HepG2 (cell line): ENCODE results near the gene MRPL28. TPM values are rescaled to one million over a fixed set of nuclear protein-coding genes. Genes with fewer than 3 reads are reported as not detected.

Source experiments
- ATAD3A ChIP-seq: sonication (generic); formaldehyde crosslinking; IDR thresholded peaks from 2 replicates; pipeline ENCODE4 v1.4.0; 2020; ENCODE audit warnings: missing genetic modification reagents
- CHD2 ChIP-seq: IDR thresholded peaks from 2 replicates; pipeline ENCODE4 v1.6.1; 2011; ENCODE audit warnings: low read depth, low read length, improper control_type of control experiment
- DNMT1 ChIP-seq: sonication (generic); formaldehyde crosslinking; IDR thresholded peaks from 2 replicates; pipeline ENCODE4 v1.5.1; 2020; ENCODE audit warnings: mild to moderate bottlenecking, missing genetic modification reagents
- FOSL2 ChIP-seq: sonication (generic); formaldehyde crosslinking; IDR thresholded peaks from 2 replicates; pipeline ENCODE4 v1.4.0; 2020; ENCODE audit warnings: missing genetic modification reagents
- GLI4 ChIP-seq: sonication (generic); formaldehyde crosslinking; IDR thresholded peaks from 2 replicates; pipeline ENCODE4 v1.5.1; 2020; ENCODE audit warnings: missing genetic modification reagents, mild to moderate bottlenecking, moderate library complexity, borderline replicate concordance
- HNRNPL ChIP-seq: fragments of 200-400 bp; formaldehyde crosslinking; IDR thresholded peaks from 2 replicates; pipeline ENCODE4 v1.6.1; 2017; ENCODE audit warnings: mild to moderate bottlenecking, low read depth, low read length
- JARID2 ChIP-seq: sonication (generic); formaldehyde crosslinking; IDR thresholded peaks from 2 replicates; pipeline ENCODE4 v1.8.1; 2023; ENCODE audit warnings: missing genetic modification reagents, inconsistent platforms; ENCODE audit not compliant: insufficient replicate concordance
- RXRA ChIP-seq: sonication (generic); formaldehyde crosslinking; IDR thresholded peaks from 2 replicates; pipeline ENCODE4 v1.5.1; 2020; ENCODE audit warnings: missing genetic modification reagents
- SMAD9 ChIP-seq: sonication (generic); formaldehyde crosslinking; IDR thresholded peaks from 2 replicates; pipeline ENCODE4 v1.5.1; 2020; ENCODE audit warnings: mild to moderate bottlenecking, missing genetic modification reagents
- SPEN ChIP-seq: sonication (generic); formaldehyde crosslinking; IDR thresholded peaks from 2 replicates; pipeline ENCODE4 v1.5.1; 2020; ENCODE audit warnings: low read depth, mild to moderate bottlenecking, missing genetic modification reagents
- SRF ChIP-seq: IDR thresholded peaks from 2 replicates; pipeline ENCODE4 v1.6.1; 2011; ENCODE audit warnings: mild to moderate bottlenecking, low read depth, low read length, moderate library complexity
- TCF7 ChIP-seq: sonication (generic); IDR thresholded peaks from 2 replicates; pipeline ENCODE4 v1.6.1; 2016; ENCODE audit warnings: antibody characterized with exemption, low read depth
- USF2 ChIP-seq, 2 experiments: sonication (generic) in 1 of 2; formaldehyde crosslinking in 1 of 2; IDR thresholded peaks; 2 replicates each; pipeline versions ENCODE4 v1.5.1 to v1.6.1; 2011 to 2020; ENCODE audit warnings: borderline replicate concordance in 1 of 2, low read depth in 1 of 2, low read length in 1 of 2, mild to moderate bottlenecking in 1 of 2, missing genetic modification reagents in 1 of 2, moderate library complexity in 1 of 2
- ZBTB42 ChIP-seq: sonication (generic); formaldehyde crosslinking; IDR thresholded peaks from 2 replicates; pipeline ENCODE4 v1.5.0; 2020; ENCODE audit warnings: mild to moderate bottlenecking, missing genetic modification reagents
- ZFP82 ChIP-seq: sonication (generic); formaldehyde crosslinking; IDR thresholded peaks from 2 replicates; pipeline ENCODE4 v1.5.1; 2020; ENCODE audit warnings: mild to moderate bottlenecking, missing genetic modification reagents, borderline replicate concordance
- ZFX ChIP-seq: sonication (generic); formaldehyde crosslinking; IDR thresholded peaks from 2 replicates; pipeline ENCODE4 v1.4.0; 2020; ENCODE audit warnings: mild to moderate bottlenecking, low read depth, missing genetic modification reagents, moderate library complexity
- ZNF329 ChIP-seq: sonication (generic); formaldehyde crosslinking; IDR thresholded peaks from 2 replicates; pipeline ENCODE4 v1.9.0; 2021; ENCODE audit warnings: low read depth, mild to moderate bottlenecking, missing genetic modification reagents
- ZNF557 ChIP-seq: sonication (generic); formaldehyde crosslinking; IDR thresholded peaks from 2 replicates; pipeline ENCODE4 v1.4.0; 2020; ENCODE audit warnings: missing genetic modification reagents
- ZNF670 ChIP-seq: sonication (generic); formaldehyde crosslinking; IDR thresholded peaks from 2 replicates; pipeline ENCODE4 v1.8.0; 2022; ENCODE audit warnings: mild to moderate bottlenecking, missing genetic modification reagents, borderline replicate concordance
- ZNF703 ChIP-seq: sonication (generic); formaldehyde crosslinking; IDR thresholded peaks from 2 replicates; pipeline ENCODE4 v1.5.1; 2020; ENCODE audit warnings: missing genetic modification reagents, mild to moderate bottlenecking, moderate library complexity, borderline replicate concordance
- ZSCAN5A ChIP-seq: sonication (generic); formaldehyde crosslinking; IDR thresholded peaks from 2 replicates; pipeline ENCODE4 v1.8.0; 2022; ENCODE audit warnings: mild to moderate bottlenecking, missing genetic modification reagents, borderline replicate concordance
- polyA plus RNA-seq, 8 experiments: library from polyadenylated mRNA; depleted of rRNA in 3 of 8; stranded (reverse) in 7 of 8; unstranded in 1 of 8; fragments of >200 nt; fragmentation: Illumina TruSeq in 4 of 8; extraction: Trizol in 4 of 8; gene quantifications; 2 replicates each; pipeline versions ENCODE4 v1.2.1 to v1.2.3, GENCODE V29; 2011 to 2016; ENCODE audit warnings: low read depth in 4 of 8, missing spikeins in 1 of 8, mixed read lengths in 1 of 8; ENCODE audit not compliant: insufficient read depth in 1 of 8
- total RNA-seq, 5 experiments: library from RNA; depleted of rRNA; stranded (reverse); fragments of >200 nt; fragmentation: Illumina TruSeq; extraction: Trizol; gene quantifications; 2 replicates each; pipeline ENCODE4 v1.2.3, GENCODE V29; 2016; ENCODE audit warnings: low read depth in 1 of 5
- TF ChIP-seq, protein P1 (sequence below), 2 experiments: sonication (generic) in 1 of 2; formaldehyde crosslinking in 1 of 2; IDR thresholded peaks; 2 replicates each; pipeline versions ENCODE4 v1.4.0 to v1.6.1; 2018 to 2020; ENCODE audit warnings: missing genetic modification reagents in 2 of 2, borderline replicate concordance in 1 of 2, low read depth in 1 of 2, mild to moderate bottlenecking in 1 of 2, missing biosample characterization in 1 of 2
- TF ChIP-seq, protein P2 (sequence below): sonication (generic); formaldehyde crosslinking; IDR thresholded peaks from 2 replicates; pipeline ENCODE4 v1.5.0; 2020; ENCODE audit warnings: mild to moderate bottlenecking, missing genetic modification reagents, moderate library complexity

Gene MRPL28
- total and polyA plus RNA-seq, 2 of the 13 experiments (the other 11 are each of a cell fraction or from before 2014, with no cell fraction given), result 114 to 135 TPM

- TF ChIP-seq ZFP82 (CRISPR knock-in tag), result no peak
- no peak for TF ChIP-seq ZNF329 (CRISPR knock-in tag)
- TF ChIP-seq TCF7, result no peak
- no peak for TF ChIP-seq SMAD9 (CRISPR knock-in tag)
- no peak for TF ChIP-seq GLI4 (CRISPR knock-in tag)
- no peak for TF ChIP-seq ATAD3A (CRISPR knock-in tag)
- TF ChIP-seq HNRNPL, result 0 out of 2 replicates have a peak, but pooled peaks have one; percentile 27
- TF ChIP-seq, protein P1, sequence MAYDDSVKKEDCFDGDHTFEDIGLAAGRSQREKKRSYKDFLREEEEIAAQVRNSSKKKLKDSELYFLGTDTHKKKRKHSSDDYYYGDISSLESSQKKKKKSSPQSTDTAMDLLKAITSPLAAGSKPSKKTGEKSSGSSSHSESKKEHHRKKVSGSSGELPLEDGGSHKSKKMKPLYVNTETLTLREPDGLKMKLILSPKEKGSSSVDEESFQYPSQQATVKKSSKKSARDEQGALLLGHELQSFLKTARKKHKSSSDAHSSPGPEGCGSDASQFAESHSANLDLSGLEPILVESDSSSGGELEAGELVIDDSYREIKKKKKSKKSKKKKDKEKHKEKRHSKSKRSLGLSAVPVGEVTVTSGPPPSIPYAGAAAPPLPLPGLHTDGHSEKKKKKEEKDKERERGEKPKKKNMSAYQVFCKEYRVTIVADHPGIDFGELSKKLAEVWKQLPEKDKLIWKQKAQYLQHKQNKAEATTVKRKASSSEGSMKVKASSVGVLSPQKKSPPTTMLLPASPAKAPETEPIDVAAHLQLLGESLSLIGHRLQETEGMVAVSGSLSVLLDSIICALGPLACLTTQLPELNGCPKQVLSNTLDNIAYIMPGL (CRISPR knock-in tag; IDR thresholded peaks at IDR 0.05; ENCODE audit: borderline replicate concordance in 1 of 2, low read depth in 1 of 2), result 0 out of 4 replicates have a peak, but pooled peaks of 1 of the 2 experiments have one; percentile 4
- no peak for TF ChIP-seq ZNF557 (CRISPR knock-in tag)
- no peak for TF ChIP-seq USF2 (IDR thresholded peaks at IDR 0.05; ENCODE audit: low read depth, low read length)
- no peak for TF ChIP-seq USF2 (CRISPR knock-in tag; IDR thresholded peaks at IDR 0.05; ENCODE audit: borderline replicate concordance)
- TF ChIP-seq SPEN, result no peak; the same call in 1 of the 2 replicates
- TF ChIP-seq, protein P2, sequence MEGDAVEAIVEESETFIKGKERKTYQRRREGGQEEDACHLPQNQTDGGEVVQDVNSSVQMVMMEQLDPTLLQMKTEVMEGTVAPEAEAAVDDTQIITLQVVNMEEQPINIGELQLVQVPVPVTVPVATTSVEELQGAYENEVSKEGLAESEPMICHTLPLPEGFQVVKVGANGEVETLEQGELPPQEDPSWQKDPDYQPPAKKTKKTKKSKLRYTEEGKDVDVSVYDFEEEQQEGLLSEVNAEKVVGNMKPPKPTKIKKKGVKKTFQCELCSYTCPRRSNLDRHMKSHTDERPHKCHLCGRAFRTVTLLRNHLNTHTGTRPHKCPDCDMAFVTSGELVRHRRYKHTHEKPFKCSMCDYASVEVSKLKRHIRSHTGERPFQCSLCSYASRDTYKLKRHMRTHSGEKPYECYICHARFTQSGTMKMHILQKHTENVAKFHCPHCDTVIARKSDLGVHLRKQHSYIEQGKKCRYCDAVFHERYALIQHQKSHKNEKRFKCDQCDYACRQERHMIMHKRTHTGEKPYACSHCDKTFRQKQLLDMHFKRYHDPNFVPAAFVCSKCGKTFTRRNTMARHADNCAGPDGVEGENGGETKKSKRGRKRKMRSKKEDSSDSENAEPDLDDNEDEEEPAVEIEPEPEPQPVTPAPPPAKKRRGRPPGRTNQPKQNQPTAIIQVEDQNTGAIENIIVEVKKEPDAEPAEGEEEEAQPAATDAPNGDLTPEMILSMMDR, result no peak
- no peak for TF ChIP-seq FOSL2 (CRISPR knock-in tag)
- no peak for TF ChIP-seq JARID2 (CRISPR knock-in tag)
- no peak for TF ChIP-seq DNMT1 (CRISPR knock-in tag)
- no peak for TF ChIP-seq ZBTB42 (CRISPR knock-in tag)
- no peak for TF ChIP-seq ZNF670 (CRISPR knock-in tag)
- peak; percentile 46; the same call in 1 of the 2 replicates for TF ChIP-seq RXRA (CRISPR knock-in tag)
- no peak for TF ChIP-seq SRF
- TF ChIP-seq CHD2, result 0 out of 2 replicates have a peak, but pooled peaks have one; percentile 28
- no peak for TF ChIP-seq ZSCAN5A (CRISPR knock-in tag)
- peak; percentile 53; the same call in 1 of the 2 replicates for TF ChIP-seq ZFX
- no peak for TF ChIP-seq ZNF703 (CRISPR knock-in tag)
These were observed 387 bp downstream of the MRPL28 start (continued) for GRCh38 chr16:369866-370436.
